GM19035 (cell line): ENCODE measurements around the gene ATG9A.
A peak's percentile ranks its signal among the peaks of the same experiment; 100 is the strongest.

Experiments
- ATAC-seq: cut with Tn5 transposase; IDR thresholded peaks from one replicate; pipeline ENCODE4 v1.9.1; 2021; ENCODE audit not compliant: unreplicated experiment

The ATG9A gene

GRCh38 chr2:219252900-219253752 is 23.7 kb upstream of the ATG9A start, which contains the start of gene TUBA4B:
TSS of gene TUBA4B (plus strand) at chr2:219253243. CDS start at chr2:219253408, 165 bp downstream.
- ATAC-seq: peak; percentile 20

GRCh38 chr2:219252570-219252899 is 23.1 kb upstream of the ATG9A start:
- ATAC-seq: peak; percentile 0

- no peak for ATAC-seq
Observed at GRCh38 chr2:219252084-219252483, 22.6 kb upstream of the ATG9A start.

- ATAC-seq: no peak
Observed at GRCh38 chr2:219251656-219252055, 22.2 kb upstream of the ATG9A start.

- ATAC-seq: no peak
Observed at GRCh38 chr2:219250049-219250781, 20.8 kb upstream of the ATG9A start.

GRCh38 chr2:219249203-219249980 is 20.0 kb upstream of the ATG9A start:
- no peak for ATAC-seq

GRCh38 chr2:219248845-219249202 is 19.4 kb upstream of the ATG9A start:
- no peak for ATAC-seq

GRCh38 chr2:219247678-219248642 is 18.5 kb upstream of the ATG9A start:
- no peak for ATAC-seq

- no peak for ATAC-seq
Observed at GRCh38 chr2:219246559-219246958, 17.1 kb upstream of the ATG9A start.

GRCh38 chr2:219245899-219246230 is 16.4 kb upstream of the ATG9A start:
- no peak for ATAC-seq

- ATAC-seq: peak; percentile 86
Observed at GRCh38 chr2:219245148-219245898, 15.9 kb upstream of the ATG9A start, which contains the start of the genes GLB1L and STK16. TSS of gene GLB1L (minus strand) at chr2:219245444. CDS start at chr2:219243573, 1,871 bp downstream. TSS of gene STK16 (plus strand) at chr2:219245479. CDS start at chr2:219246000, 521 bp downstream.

GRCh38 chr2:219244789-219245147 is 15.3 kb upstream of the ATG9A start:
- ATAC-seq: no peak

- no peak for ATAC-seq
Observed at GRCh38 chr2:219243291-219243761, 13.9 kb upstream of the ATG9A start.

- no peak for ATAC-seq
Observed at GRCh38 chr2:219234331-219234730, 4.9 kb upstream of the ATG9A start.

- ATAC-seq: peak; percentile 17
Observed at GRCh38 chr2:219230059-219230540, 664 bp upstream of the ATG9A start.

GRCh38 chr2:219228911-219229304 is 528 bp downstream of the ATG9A start:
- no peak for ATAC-seq

GRCh38 chr2:219228041-219228910 is 1.2 kb downstream of the ATG9A start:
- no peak for ATAC-seq

- no peak for ATAC-seq
Observed at GRCh38 chr2:219225350-219225749, 4.1 kb downstream of the ATG9A start.
